ENCODE data around the gene SDC1.

- TF ChIP-seq CTCF (IDR thresholded peaks at IDR 0.05) (no peak), POLR2A (IDR thresholded peaks at IDR 0.05) (no peak), EP300 (IDR thresholded peaks at IDR 0.05) (no peak)
Observed at GRCh38 chr2:20264629-20265028, 39.7 kb upstream of the SDC1 start.
